Osteoblast (primary cell): ENCODE measurements around the gene PIM1. TPM values are rescaled to one million over a fixed set of nuclear protein-coding genes. Genes with fewer than 3 reads are reported as not detected.

ENCODE experiments used
- DNase-seq: peaks from one replicate; pipeline ENCODE4 v3.0.0; 2011; ENCODE audit warnings: low spot score, mixed read lengths; ENCODE audit not compliant: insufficient read length; ENCODE audit errors: missing footprints
- H2AFZ ChIP-seq: 2 replicates; pipeline ENCODE4 v1.6.0; 2011; ENCODE audit warnings: mild to moderate bottlenecking, low read length
- H3K27ac ChIP-seq: 2 replicates; pipeline ENCODE4 v1.5.1; 2011; ENCODE audit warnings: mild to moderate bottlenecking, low read depth, low read length, moderate library complexity
- H3K27me3 ChIP-seq: 2 replicates; pipeline ENCODE4 v1.6.0; 2012; ENCODE audit warnings: mild to moderate bottlenecking, control low read depth, inconsistent platforms, low read length, moderate library complexity; ENCODE audit not compliant: insufficient read depth
- H3K36me3 ChIP-seq: 2 replicates; pipeline ENCODE4 v1.5.1; 2011; ENCODE audit warnings: mild to moderate bottlenecking, low read length, control low read depth, moderate library complexity; ENCODE audit not compliant: insufficient read depth
- H3K4me1 ChIP-seq: 2 replicates; pipeline ENCODE4 v1.5.1; 2011; ENCODE audit warnings: mild to moderate bottlenecking, low read length, control low read depth, moderate library complexity; ENCODE audit not compliant: insufficient read depth
- H3K4me2 ChIP-seq: 2 replicates; pipeline ENCODE4 v1.6.0; 2011; ENCODE audit warnings: mild to moderate bottlenecking, low read length; ENCODE audit not compliant: insufficient read depth
- H3K4me3 ChIP-seq: fragments of 200-600 bp; sonication (generic); 3 replicates; pipeline ENCODE4 v1.5.1; 2012; ENCODE audit warnings: mild to moderate bottlenecking, low read length, inconsistent platforms; ENCODE audit not compliant: insufficient read depth
- H3K79me2 ChIP-seq: 2 replicates; pipeline ENCODE4 v1.6.0; 2012; ENCODE audit warnings: mild to moderate bottlenecking, low read length, control low read depth, inconsistent platforms; ENCODE audit not compliant: insufficient read depth
- H3K9me3 ChIP-seq: 2 replicates; pipeline ENCODE4 v1.5.1; 2011; ENCODE audit warnings: low read depth, low read length, control low read depth
- H4K20me1 ChIP-seq: 2 replicates; pipeline ENCODE4 v1.6.0; 2012; ENCODE audit warnings: mild to moderate bottlenecking, low read length, control low read depth; ENCODE audit not compliant: insufficient read depth
- CTCF ChIP-seq: IDR thresholded peaks from 2 replicates; pipeline ENCODE4 v1.5.1; 2011; ENCODE audit warnings: mild to moderate bottlenecking, low read depth, low read length, moderate library complexity; ENCODE audit errors: extremely low read depth
- total RNA-seq: library from RNA; depleted of rRNA; stranded (reverse); fragments of >200 nt; gene quantifications from 2 replicates; pipeline ENCODE4 v1.2.3, GENCODE V29; 2012

Gene PIM1
- total RNA-seq, 1 donor, result 14.8 TPM

GRCh38 chr6:37136821-37137200, 33.1 kb upstream of the PIM1 start:
- Histone ChIP-seq H3K4me1 (peaks cover 54% of the 10 kb centered on the region), H3K4me3 (no peak overlapping the region), H3K9me3 (no peaks in the 10 kb centered on the region), H3K36me3 (no peaks in the 10 kb centered on the region), H3K79me2 (no peaks in the 10 kb centered on the region), H3K27me3 (no peaks in the 10 kb centered on the region), H4K20me1 (no peaks in the 10 kb centered on the region), H3K27ac (peak overlapping the region; percentile 100), H3K4me2 (peak overlapping the region; percentile 54), H2AFZ (no peak overlapping the region)
- DNase-seq, result no peak
- no peak for TF ChIP-seq CTCF

GRCh38 chr6:37137201-37138090, 32.5 kb upstream of the PIM1 start:
- no peaks in the 10 kb centered on the region for H4K20me1 ChIP-seq
- H3K79me2 ChIP-seq, result no peaks in the 10 kb centered on the region
- H3K27ac ChIP-seq, result peak overlapping the region; percentile 100
- peak overlapping the region; percentile 28 for H2AFZ ChIP-seq
- no peaks in the 10 kb centered on the region for H3K36me3 ChIP-seq
- peak overlapping the region; percentile 54 for H3K4me2 ChIP-seq
- no peak for TF ChIP-seq CTCF
- H3K27me3 ChIP-seq, result no peaks in the 10 kb centered on the region
- DNase-seq, result peak; percentile 93
- no peaks in the 10 kb centered on the region for H3K9me3 ChIP-seq
- peaks cover 61% of the 10 kb centered on the region for H3K4me1 ChIP-seq
- H3K4me3 ChIP-seq, result peak overlapping the region; percentile 44

- H3K9me3 ChIP-seq, result no peaks in the 10 kb centered on the region
- no peak for TF ChIP-seq CTCF
- no peaks in the 10 kb centered on the region for H3K79me2 ChIP-seq
- H3K4me1 ChIP-seq, result peaks cover 63% of the 10 kb centered on the region
- H4K20me1 ChIP-seq, result no peaks in the 10 kb centered on the region
- no peaks in the 10 kb centered on the region for H3K27me3 ChIP-seq
- no peak overlapping the region for H2AFZ ChIP-seq
- no peak for DNase-seq
- H3K27ac ChIP-seq, result peak overlapping the region; percentile 100
- no peaks in the 10 kb centered on the region for H3K36me3 ChIP-seq
- no peak overlapping the region for H3K4me3 ChIP-seq
- no peak overlapping the region for H3K4me2 ChIP-seq
Observed at GRCh38 chr6:37138856-37139229, 31.1 kb upstream of the PIM1 start.

- no peaks in the 10 kb centered on the region for H3K36me3 ChIP-seq
- no peak overlapping the region for H3K27ac ChIP-seq
- no peak for DNase-seq
- TF ChIP-seq CTCF, result no peak
- no peak overlapping the region for H3K4me2 ChIP-seq
- H4K20me1 ChIP-seq, result no peaks in the 10 kb centered on the region
- no peaks in the 10 kb centered on the region for H3K27me3 ChIP-seq
- H2AFZ ChIP-seq, result no peak overlapping the region
- H3K4me3 ChIP-seq, result no peak overlapping the region
- peaks cover 59% of the 10 kb centered on the region for H3K4me1 ChIP-seq
- H3K79me2 ChIP-seq, result no peaks in the 10 kb centered on the region
- no peaks in the 10 kb centered on the region for H3K9me3 ChIP-seq
Observed at GRCh38 chr6:37139230-37139962, 30.6 kb upstream of the PIM1 start.
